ENCODE measurements around the gene DOCK1.

The DOCK1 gene

DNA sequence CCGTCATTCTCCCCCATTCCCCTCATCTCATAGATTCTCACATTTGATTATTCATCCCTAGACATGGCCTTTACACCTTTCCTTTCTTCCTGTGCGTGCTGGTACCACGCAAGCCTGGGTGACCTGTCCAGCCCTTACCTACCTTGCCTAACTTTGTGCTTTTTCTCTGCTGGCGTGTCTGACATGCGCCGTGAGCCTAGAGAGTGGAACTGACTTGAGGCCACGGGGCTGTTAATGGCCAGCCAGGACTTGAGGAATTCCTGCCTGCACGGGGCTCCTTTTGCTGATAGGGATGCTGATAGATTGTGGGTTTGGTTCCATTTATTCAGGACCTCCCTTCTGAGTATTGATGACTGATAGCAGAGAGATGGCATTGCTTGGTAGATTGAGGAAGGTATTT, 134.2 kb downstream of the DOCK1 start:
- DNase-seq (ENCODE audit: low read depth): no peak

DNA sequence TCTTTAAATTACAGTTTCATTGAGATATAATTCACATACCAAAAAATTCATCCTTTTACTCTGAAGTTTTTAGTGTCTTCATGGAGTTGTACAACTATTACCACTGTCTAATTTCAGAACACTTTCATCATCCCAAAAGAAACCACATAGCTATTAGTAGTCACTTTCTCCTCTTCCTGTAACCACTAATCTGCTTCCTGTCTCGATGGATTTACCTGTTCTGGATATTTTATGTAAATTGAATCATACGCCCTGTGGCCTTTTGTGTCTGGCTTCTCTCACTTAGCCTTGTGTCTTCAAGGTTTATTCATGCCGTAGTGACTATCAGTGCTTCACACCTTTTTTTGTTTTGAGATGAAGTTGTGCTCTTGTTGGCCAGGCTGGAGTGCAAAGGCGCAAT, 135.5 kb downstream of the DOCK1 start:
- no peak for DNase-seq (ENCODE audit: low read depth)

DNA sequence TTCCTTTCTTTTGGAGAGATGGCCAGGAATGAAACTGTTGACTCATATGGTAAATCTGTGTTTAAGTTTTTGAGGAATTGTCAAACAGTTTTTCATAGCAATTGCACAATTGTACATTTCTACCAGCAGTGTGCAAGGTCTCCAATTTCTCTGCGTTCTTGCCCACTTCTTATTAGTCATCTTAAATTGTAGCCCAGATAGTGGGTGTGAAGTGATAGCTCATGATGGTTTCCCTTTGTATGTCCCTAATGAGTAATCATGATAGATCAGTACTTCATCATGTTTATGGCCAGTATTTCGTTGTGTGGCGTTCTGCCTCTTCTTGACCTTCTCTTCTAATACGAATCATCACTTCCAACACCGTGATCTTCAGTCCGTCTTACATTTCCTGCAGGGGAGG, 136.3 kb downstream of the DOCK1 start:
- DNase-seq (ENCODE audit: low read depth): no peak

DNA sequence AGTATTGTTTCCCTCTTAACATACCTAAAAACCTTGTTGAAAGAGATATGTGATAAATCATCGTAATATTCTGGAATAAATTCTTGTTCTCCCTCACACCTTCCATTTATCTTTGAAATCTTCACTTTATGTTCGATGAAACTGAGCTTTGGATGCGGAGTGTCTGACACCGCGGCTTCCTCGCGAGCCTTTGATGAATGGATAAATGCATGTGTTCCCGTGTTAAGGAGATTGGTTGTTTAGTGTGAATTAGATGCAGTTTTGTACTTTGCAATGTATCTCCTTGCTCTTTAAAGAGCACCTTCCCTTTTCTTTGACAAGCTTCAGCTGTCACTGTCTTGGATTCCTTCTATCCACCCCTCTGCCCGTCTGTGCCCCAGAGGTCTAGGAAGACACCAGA, 138.1 kb downstream of the DOCK1 start:
- DNase-seq (ENCODE audit: low read depth): no peak

DNA sequence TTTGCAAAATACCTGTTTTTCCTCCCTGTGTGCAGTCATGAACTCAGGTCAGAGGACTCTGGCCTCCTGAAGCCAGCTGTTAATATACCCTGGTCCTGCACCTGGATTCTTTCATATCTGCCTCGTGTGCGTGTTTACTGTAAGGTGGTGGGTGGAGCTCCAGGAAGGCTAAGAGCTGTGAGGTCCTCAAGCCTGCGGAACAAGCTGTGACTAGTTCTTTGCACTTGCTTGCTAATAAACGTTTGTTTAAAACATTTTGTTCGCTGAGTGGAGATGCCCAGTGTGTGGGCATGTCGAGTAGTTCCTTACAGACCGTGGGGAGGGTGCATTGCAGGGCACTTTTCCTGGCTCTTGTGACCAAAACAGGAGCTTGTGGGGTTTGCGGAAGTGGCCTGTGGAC, 139.0 kb downstream of the DOCK1 start:
- no peak for DNase-seq (ENCODE audit: low read depth)

DNA sequence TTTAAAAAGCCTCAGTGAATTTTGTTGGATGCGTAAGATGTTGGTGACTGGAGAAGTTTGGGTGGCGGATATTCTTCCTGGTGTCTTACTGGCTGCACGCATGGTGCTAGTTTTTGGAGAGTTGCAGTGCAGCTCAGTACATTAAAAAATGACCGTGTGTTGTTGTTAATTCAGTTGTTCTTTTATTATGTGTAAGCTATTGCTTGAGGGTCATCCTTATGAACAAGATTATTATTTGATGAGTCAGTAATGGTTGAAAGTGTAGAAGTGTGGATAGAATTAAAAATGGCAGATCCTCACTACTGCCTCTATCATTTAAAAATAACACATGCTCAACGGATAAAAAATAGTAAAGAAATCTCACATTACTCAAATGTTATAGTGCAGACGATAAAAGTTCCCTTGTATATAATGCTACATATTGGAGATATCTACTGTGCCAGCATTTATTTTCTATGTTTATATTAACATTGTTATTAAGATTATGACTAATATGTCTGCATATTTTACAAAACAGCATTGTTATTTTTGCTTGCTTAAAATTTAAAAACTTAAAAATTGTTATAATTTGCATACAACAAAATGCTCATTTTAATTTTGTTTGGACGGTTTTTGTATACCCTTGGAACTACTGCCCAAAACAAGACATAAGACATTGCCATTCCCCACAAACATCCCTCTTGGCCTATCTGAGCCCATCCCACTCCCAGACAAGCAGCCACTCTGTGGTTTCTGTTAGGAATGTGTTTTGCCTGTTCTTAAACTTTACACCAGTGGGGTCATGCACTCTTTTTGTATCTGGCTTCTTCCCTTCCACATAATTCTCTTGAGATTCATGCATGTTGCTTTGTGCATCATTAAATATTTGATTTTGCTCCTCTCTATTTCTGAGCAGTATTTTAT, 142.0 kb downstream of the DOCK1 start:
- DNase-seq (ENCODE audit: low read depth): no peak

DNA sequence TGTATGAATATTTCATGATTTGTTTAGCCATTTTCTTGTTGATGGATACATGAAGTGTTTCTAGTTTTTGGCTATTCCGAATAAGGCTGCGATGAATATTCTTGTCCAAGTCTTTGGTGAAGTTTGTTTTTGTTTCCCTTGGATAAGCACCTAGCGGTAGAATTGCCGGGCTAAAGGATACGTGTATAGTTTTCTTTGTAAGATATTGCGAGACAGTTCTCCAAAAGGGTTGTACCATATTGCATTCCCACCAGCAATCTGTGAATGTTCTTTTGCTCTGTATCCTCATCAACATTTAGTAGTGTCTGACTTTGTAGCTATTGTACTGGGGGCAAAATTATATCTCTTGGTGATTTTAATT, 142.6 kb downstream of the DOCK1 start:
- DNase-seq (ENCODE audit: low read depth): no peak

DNA sequence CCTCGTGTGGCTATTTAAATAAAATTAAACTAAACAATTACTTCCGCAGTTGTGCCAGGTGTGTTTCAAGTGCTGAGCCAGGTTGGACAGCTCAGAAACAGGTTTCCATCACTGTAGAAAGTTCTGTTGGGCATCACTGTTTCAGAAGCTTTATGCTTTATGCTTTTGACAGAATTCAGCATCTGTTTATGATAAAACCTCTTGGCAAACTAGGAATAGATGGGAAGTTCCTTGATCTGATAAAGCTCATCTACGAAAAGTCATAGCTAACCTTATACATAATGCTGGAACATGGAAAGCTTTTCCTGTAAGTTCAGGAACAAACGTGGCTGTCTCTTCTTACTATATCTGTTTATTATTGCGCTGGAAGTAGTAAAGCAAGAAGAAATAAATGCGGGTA, 143.4 kb downstream of the DOCK1 start:
- DNase-seq (ENCODE audit: low read depth): no peak

DNA sequence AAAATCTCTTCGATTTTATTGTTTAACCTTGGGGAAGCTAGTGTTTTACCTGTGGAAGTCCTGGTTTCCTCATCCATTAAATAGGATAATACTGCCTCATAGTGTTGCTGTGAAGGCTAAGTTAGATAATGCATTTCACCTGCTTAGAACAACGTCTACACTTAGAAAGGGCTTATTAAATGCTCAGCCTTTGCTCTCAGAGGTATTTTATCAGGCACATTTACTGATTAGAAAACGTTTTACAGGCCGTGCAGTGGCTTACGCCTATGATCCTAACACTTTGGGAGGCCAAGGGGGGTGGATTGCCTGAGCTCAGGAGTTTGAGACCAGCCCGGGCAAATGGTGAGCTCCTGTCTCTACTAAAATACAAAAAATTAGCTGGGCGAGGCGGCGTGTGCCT, 146.8 kb downstream of the DOCK1 start:
- DNase-seq (ENCODE audit: low read depth): no peak

DNA sequence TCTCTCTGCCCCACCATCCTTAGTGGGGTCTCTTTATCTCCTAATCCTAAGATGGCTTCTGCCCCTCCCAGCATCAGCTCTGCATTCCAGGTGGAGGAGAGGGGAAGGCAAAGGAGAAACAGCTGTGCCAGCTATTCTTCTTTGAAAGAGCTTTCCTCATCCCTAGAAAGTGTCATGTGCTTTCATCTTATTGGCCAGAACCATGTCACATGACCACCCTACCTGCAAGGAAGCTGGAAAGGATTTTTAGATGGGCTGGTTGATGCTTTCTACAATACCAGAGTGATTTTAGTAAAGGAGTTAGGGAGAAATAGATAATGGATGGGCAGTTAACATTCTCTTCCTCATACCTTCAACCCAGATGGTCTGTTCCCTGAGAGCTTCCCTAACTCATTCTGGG, 150.0 kb downstream of the DOCK1 start:
- DNase-seq (ENCODE audit: low read depth): no peak

DNA sequence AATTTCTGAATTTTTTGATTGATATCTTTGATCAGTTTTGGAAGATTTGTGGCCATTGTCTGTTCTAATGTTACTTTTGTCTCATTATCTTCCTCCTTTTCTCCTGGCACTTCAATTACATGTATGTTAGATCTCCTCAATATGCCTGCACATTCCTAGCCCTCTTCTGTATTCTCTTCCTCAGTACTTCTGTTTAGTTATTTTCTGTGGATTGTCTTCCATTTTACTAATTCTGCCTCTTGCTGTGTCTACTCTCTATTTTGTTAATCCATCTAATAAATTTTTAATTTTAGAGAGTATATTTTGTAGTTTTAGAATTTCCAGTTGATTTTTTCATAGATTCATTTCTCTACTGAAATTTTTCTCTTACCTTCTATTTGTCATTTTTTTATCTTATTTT, 154.1 kb downstream of the DOCK1 start:
- DNase-seq (ENCODE audit: low read depth): no peak

DNA sequence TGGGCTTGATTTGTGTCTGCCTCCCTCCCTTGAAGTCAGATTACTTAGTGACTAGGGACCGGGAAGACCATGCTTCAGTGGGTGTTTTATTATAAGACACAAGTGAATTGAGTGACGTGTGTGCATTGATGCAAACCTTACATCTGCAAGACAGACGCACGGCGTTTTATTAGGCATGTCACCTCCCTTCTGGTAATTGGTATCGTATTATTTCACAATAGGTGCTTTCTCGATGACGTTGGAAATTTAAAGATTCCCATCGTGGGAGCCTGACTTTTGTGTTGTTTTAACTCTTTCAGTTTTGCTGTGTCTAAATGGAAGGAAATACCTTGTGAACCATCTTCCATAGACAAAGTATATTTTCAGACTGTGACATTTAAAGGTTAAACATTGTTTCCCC, 158.5 kb downstream of the DOCK1 start:
- DNase-seq (ENCODE audit: low read depth): no peak

DNA sequence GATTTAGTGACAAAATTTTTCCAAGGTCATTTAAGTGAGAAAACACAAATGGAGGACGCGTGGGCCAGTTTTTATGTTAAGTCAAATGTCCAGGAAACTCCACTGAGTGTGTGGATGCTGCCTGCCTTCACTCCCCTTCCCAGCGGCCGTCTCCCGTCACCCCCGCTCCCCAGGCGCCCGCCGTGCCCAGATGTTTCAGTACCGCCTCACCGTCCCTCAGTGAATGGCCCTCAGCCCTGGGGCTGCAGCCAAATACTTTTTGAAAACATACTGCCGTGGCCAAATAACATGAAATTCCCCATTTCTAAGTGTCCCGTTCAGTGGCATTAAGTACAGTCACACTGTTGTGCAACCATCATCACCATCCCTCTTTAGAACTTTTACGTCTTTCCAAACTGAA, 159.2 kb downstream of the DOCK1 start:
- DNase-seq (ENCODE audit: low read depth): no peak

DNA sequence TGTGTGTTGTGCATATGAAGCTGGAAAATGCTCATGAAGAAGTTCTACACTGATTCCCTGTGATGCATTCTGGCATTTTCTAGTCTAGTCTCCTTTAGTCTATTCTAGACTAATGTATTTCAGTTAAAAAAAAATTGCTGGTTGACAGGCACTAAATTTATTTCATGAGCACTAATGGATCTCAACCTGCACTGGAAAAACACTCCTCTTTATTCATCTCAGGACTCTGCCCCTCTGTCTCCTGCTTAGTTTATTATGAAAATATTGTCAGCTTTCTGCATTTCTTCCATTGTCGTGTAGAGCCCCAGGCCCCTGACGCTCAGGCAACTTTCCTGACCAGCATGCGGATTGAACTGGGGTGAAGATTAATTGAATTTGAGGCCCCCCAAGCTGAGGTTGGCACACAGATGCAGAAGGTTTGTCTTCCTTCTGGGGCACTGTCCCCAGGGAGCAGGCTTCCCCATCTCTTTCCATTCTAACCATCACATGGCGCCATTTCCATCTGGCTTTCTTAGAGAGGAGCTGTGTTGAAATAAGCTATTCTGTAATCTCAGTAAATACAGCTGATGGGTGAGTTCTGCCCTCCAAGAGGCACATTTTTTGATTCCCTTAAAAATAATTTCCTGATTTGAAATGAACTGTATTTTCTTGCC, 162.4 kb downstream of the DOCK1 start:
- no peak for DNase-seq (ENCODE audit: low read depth)

DNA sequence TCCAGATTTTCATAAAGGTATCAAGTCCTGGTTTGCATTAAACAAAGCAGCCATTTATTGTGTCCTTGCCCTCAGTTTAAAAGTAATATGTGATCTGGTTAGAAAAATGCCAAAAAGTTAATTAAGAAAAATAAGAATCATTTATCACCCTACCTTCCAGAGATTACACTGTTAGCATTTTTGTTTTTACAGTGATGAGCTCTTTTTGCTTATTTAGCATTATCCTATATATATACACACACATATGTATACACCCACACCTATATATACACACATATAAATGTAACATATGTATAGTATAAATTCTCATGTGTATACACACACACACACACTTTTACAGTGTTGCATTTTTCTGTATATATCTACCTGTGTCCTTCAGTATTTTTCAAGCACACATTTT, 163.3 kb downstream of the DOCK1 start:
- DNase-seq (ENCODE audit: low read depth): no peak

DNA sequence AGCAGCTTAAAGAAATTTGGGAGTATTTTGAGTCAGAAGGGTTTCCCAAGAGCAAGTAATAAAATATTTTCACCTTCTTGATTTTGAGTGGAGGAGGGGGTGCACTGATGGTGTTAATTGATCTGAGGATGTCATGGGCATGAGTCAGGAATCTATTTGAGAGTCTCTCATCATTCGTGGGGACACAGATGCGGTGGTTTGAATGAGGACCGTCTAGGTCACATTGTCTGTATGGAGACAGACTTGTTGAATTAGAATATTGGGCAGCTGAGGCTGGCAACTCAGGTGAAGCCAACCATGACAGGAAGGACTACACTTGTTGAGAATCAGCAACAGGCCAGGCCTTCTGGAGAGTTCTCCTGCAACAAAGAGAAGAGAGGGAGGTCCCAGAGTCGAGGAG, 164.2 kb downstream of the DOCK1 start:
- no peak for DNase-seq (ENCODE audit: low read depth)

DNA sequence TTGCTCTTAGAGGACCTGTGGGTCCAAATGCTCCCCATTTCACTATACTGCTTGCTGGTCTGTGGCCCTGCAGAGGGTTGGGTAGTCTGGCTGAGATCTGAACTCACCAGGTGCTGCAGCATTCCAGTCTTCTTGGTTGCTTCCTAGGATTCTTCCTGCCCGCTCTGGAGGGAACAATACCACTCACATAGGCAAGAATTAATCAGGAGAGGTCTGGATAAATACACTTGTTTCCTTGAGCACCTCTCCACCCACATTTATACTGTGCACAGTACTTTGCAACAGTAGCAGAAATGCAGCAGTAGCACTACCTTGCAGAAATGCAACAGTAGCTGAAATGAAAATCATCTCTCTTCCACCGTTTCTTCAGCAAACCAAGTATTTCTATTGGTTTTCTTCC, 165.9 kb downstream of the DOCK1 start:
- DNase-seq (ENCODE audit: low read depth): no peak

DNA sequence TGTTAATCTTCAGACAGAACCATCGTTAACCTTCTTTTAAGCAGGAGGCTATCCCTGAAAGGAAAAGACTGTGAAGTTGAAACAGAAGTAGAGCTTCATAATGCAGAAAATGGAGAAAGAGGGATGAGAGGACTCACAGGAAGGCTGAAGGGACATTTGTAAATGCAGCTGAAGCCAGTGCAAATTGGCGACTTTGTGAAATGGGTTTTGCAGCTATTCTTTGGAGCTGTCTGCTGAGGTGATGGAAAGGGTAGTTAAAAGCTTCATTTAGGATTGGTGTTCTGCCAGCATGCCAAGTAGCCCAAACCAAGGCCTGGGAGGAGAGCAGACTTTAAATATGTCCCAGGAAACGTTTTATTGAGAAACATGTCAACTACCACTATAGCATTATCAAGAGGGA, 168.4 kb downstream of the DOCK1 start:
- DNase-seq (ENCODE audit: low read depth): no peak

DNA sequence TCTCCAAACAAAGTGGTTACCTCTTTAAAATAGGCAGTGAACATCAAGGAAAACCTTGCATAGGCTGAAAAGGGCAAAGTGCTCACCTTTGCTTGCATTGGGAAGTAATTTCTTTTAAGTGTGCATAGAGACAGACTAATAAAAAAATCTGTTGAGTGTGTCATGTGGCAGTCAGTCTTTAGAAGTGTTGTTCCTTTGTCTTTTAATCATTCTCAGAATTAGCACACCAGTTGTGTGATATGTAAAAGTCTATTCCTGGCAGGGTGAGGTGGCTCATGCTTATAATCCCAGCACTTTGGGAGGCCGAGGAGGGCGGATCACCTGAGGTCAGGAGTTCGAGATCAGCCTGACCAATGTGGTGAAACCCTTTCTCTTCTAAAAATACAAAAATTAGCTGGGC, 174.2 kb downstream of the DOCK1 start:
- no peak for DNase-seq (ENCODE audit: low read depth)

DNA sequence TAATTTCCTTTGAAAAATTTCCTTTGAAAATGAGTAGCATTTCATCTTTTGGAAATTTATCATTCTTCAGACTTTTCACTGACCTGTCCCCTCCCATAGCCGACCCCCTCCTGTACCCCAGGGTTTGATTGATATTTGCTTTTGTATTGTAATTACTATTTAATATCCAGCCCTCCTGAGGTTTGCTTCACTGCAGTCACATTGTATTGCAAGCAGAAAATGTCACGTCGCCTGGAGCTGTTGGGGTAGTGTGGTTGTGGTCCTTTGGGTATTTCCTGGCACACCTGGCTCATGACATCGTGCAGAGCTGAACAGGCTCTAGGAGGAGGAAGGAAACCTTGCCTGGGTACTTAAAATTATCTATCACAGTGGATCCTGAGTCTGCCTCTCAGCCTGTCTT, 175.1 kb downstream of the DOCK1 start:
- no peak for DNase-seq (ENCODE audit: low read depth)

DNA sequence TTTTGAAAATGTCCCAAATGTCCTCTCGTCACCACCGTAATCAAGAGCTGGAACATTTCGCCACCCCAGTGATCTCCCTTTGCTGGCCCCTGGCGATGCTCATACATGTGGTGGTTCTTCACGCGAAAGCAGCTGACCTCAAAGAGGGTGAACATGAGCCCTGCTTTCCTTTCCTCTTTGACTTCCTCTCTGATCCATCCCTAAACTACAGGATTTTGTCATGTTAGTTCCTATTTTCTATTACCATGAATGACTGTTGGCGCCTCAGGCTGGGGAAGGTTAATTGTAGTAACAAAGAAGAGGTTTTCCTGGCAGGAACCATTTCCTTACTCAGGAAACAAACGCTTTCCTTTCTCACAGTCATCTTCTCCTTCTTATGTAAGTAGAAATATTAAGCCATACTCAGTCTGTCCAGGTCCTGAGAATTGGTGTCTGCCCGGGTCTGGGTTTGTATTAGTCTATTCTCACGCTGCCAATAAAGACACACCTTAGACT, 176.7 kb downstream of the DOCK1 start:
- DNase-seq (ENCODE audit: low read depth): no peak

DNA sequence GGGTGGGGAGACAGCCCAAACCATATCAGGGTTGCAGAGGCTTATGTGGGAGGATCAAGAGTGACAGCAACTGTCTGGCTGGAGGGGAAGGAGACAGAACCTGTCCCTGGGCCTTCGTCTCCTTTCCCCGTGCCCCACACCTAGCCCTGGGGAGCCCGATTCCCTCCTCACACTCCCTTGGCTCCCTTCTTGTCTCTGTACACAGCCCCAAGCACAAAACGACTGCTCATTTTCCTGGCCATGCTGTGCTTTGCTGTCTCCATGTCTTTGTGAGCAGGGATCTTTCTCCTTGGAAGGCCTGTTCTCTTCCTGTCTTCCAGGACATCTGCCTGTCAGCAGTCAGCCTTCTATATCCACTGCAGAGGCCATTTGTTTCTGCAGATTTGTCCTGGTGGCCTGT, 177.4 kb downstream of the DOCK1 start:
- DNase-seq (ENCODE audit: low read depth): no peak

DNA sequence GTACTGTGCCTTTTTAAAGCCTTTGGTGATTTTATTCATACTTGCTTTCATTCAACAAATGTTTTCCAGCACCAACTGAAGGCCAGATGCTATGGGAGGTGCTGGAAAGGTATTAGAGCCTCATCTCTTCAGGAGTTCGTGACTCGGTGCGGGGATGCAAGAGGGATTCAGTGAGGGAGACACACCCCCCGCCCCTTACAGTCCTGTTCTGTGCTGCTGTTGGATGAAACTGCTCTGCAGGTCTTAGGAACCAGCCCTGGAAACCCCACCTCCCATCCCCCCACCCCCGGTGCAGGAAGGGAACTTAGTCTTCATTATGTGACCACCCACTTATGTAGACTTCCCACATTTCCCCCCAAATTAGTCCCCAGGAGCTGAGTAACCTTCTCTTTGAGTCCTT, 180.7 kb downstream of the DOCK1 start:
- DNase-seq (ENCODE audit: low read depth): no peak

DNA sequence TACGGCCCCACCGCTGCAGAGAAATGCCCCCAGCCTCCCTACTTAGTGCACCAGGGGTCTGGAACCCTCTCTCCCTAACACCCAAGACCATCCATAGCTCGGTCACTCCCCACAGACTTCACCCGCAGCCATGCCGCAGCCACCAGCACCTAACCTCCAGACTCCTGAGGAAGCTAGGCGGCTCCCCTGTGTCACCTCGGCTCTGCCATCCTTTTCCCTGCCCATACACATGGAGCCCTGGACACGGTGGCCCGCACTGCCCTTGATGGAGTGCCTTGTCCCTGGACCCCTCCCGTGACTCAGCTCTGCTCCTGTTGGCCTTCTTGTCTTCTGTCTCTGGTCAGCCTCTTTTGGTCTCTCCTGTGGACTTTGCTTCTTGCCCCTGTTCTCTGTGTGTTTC, 183.7 kb downstream of the DOCK1 start:
- no peak for DNase-seq (ENCODE audit: low read depth)

Measured in stimulated activated CD4-positive, alpha-beta T cell treated with anti-CD3 and anti-CD28 coated beads, Interleukin-2, amount 100 ng/mL, for 4 hours (primary cell).